Gastrocnemius medialis (tissue), 4 donors: Measurements from ENCODE around the gene PKP4. TPM values are rescaled to one million over a fixed set of nuclear protein-coding genes. Genes with fewer than 3 reads are reported as not detected.

ENCODE experiments used
- ATAC-seq, 2 donors: fragments of 150-250 bp; one replicate each; pipeline ENCODE4 v1.9.1; 2016
- DNase-seq, 2 donors: peaks; one replicate each; pipeline ENCODE4 v3.0.0-alpha.2; 2019
- H3K27ac ChIP-seq, 4 donors: fragments of 200-600 bp; sonication (generic); 1 replicate in 1 of 4; 2 replicates in 3 of 4; pipeline ENCODE4 v1.5.1; 2016 to 2018; ENCODE audit warnings: mild to moderate bottlenecking in 2 of 4, moderate library complexity in 1 of 4
- H3K27me3 ChIP-seq, 3 donors: fragments of 200-600 bp; sonication (generic) in 2 of 3; 1 replicate in 1 of 3; 2 replicates in 2 of 3; pipeline versions ENCODE4 v1.5.1 to v1.6.0; 2016 to 2019; ENCODE audit warnings: mild to moderate bottlenecking in 1 of 3, moderate library complexity in 1 of 3
- H3K36me3 ChIP-seq, 2 donors: fragments of 200-600 bp; sonication (generic) in 1 of 2; one replicate each; pipeline ENCODE4 v1.5.1; 2017 to 2018
- H3K4me1 ChIP-seq, 2 donors: fragments of 200-600 bp; sonication (generic) in 1 of 2; one replicate each; pipeline ENCODE4 v1.5.1; 2016 to 2017; ENCODE audit warnings: mild to moderate bottlenecking in 2 of 2
- H3K4me3 ChIP-seq, 4 donors: fragments of 200-600 bp; sonication (generic) in 3 of 4; 1 replicate in 1 of 4; 2 replicates in 3 of 4; pipeline ENCODE4 v1.5.1; 2016 to 2019; ENCODE audit warnings: mild to moderate bottlenecking in 2 of 4
- H3K9me3 ChIP-seq, 3 donors: fragments of 200-600 bp; sonication (generic) in 2 of 3; 1 replicate in 1 of 3; 2 replicates in 2 of 3; pipeline ENCODE4 v1.5.1; 2016 to 2019
- CTCF ChIP-seq, 5 experiments: fragments of 450-650 bp in 3 of 5; fragments of 200-600 bp in 2 of 5; sonication (generic) in 2 of 5; IDR thresholded peaks in 4 of 5; conservative IDR thresholded peaks in 1 of 5; 1 replicate in 4 of 5; 2 replicates in 1 of 5; pipeline ENCODE4 v1.5.1; 2016 to 2019; ENCODE audit warnings: antibody characterized with exemption in 5 of 5, mild to moderate bottlenecking in 3 of 5, moderate library complexity in 3 of 5
- POLR2A ChIP-seq, 2 donors: fragments of 450-650 bp; IDR thresholded peaks; one replicate each; pipeline ENCODE4 v1.6.1; 2017; ENCODE audit warnings: antibody characterized with exemption in 2 of 2, mild to moderate bottlenecking in 2 of 2, moderate library complexity in 2 of 2
- in situ Hi-C, 4 donors: fragments of 200-750 bp; cut with MboI; loops; one replicate each; pipeline versions ENCODE4 v1.15.0 to v1.8.0; 2017; ENCODE audit warnings: low sequenced_read_pairs in 4 of 4
- intact Hi-C: fragments of 100-400 bp; cut with DNase I; formaldehyde crosslinking; loops from one replicate; pipeline ENCODE4 v1.15.1; 2023; ENCODE audit warnings: low total_unique reads
- total RNA-seq, 4 donors: library from RNA; depleted of rRNA; stranded (reverse); fragments of >200 nt; gene quantifications; one replicate each; pipeline versions ENCODE4 v1.1.0 to v1.2.3, GENCODE V29; 2016

Gene PKP4
- total RNA-seq, 4 donors from 2014 or later = 15.3 to 36.0 (median 25.6) TPM

- TF ChIP-seq POLR2A (IDR thresholded peaks at IDR 0.05) (no peak), CTCF (IDR thresholded peaks at IDR 0.05 in 4 of 5, conservative IDR thresholded peaks at IDR 0.05 in 1 of 5) (no peak)
- Histone ChIP-seq H3K4me3 (no peak overlapping the region), H3K27me3 (no peaks in the 10 kb centered on the region), H3K9me3 (no peaks in the 10 kb centered on the region), H3K27ac (peak overlapping the region in 2 of 4 donors; percentile 21 to 24), H3K36me3 (no peaks in the 10 kb centered on the region), H3K4me1 (peaks cover 18 to 34% of the 10 kb centered on the region in 2 donors)
- no peak for DNase-seq
- ATAC-seq = no peak
- in situ Hi-C loops (no loop called here), intact Hi-C loops (no loop called here)
Observed at GRCh38 chr2:158484892-158485556, 28.3 kb downstream of the PKP4 start.

GRCh38 chr2:158486150-158486969 is 29.6 kb downstream of the PKP4 start:
- in situ Hi-C loops (no loop called here), intact Hi-C loops (no loop called here)
- no peak for TF ChIP-seq POLR2A (IDR thresholded peaks at IDR 0.05)
- TF ChIP-seq CTCF (IDR thresholded peaks at IDR 0.05 in 4 of 5, conservative IDR thresholded peaks at IDR 0.05 in 1 of 5) = no peak
- Histone ChIP-seq H3K27ac (no peak overlapping the region), H3K36me3 (no peaks in the 10 kb centered on the region), H3K4me3 (no peak overlapping the region), H3K27me3 (no peaks in the 10 kb centered on the region), H3K9me3 (no peaks in the 10 kb centered on the region), H3K4me1 (peaks cover 22 to 34% of the 10 kb centered on the region in 2 donors)
- ATAC-seq (no peak), DNase-seq (no peak)

GRCh38 chr2:158486970-158487325 is 30.2 kb downstream of the PKP4 start:
- no peak for DNase-seq
- Histone ChIP-seq H3K4me1 (peaks cover 22 to 34% of the 10 kb centered on the region in 2 donors), H3K27ac (no peak overlapping the region), H3K9me3 (no peaks in the 10 kb centered on the region), H3K36me3 (no peaks in the 10 kb centered on the region), H3K27me3 (no peaks in the 10 kb centered on the region), H3K4me3 (no peak overlapping the region)
- intact Hi-C loops (no loop called here), in situ Hi-C loops (no loop called here)
- no peak for TF ChIP-seq CTCF (IDR thresholded peaks at IDR 0.05 in 4 of 5, conservative IDR thresholded peaks at IDR 0.05 in 1 of 5)
- TF ChIP-seq POLR2A (IDR thresholded peaks at IDR 0.05) = no peak
- no peak for ATAC-seq

GRCh38 chr2:158487419-158487818 is 30.7 kb downstream of the PKP4 start:
- DNase-seq = no peak
- in situ Hi-C loops (no loop called here), intact Hi-C loops (no loop called here)
- Histone ChIP-seq H3K4me3 (no peak overlapping the region), H3K4me1 (peaks cover 22 to 34% of the 10 kb centered on the region in 2 donors), H3K36me3 (no peaks in the 10 kb centered on the region), H3K9me3 (no peaks in the 10 kb centered on the region), H3K27ac (no peak overlapping the region), H3K27me3 (no peaks in the 10 kb centered on the region)
- ATAC-seq = no peak
- TF ChIP-seq CTCF (IDR thresholded peaks at IDR 0.05 in 4 of 5, conservative IDR thresholded peaks at IDR 0.05 in 1 of 5) (no peak), POLR2A (IDR thresholded peaks at IDR 0.05) (no peak)
